ENCODE measurements around the gene KIF26B.

DNA sequence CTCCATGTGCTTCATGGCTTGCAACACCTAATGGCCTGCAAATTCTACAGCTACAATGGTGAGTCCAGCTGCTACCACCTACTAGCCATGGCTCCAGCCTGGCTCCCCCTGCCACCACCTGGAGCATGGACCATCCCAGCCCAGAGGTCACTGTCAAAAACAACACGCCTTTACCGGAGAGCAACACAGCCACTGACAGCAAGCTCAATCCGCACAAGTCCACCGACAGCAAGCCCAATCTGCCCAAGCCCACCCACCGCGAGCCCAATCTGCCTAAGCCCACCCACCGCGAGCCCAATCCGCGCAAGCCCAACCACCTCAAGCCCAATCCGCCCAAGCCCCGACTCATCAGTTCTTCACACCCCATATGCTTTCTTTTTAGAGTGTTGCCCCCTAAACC lies 128.2 kb downstream of the KIF26B start:
- no peak for TF ChIP-seq POLR2A (IDR thresholded peaks at IDR 0.05)
- no peak for TF ChIP-seq POLR2AphosphoS5 (IDR thresholded peaks at IDR 0.05)
- TF ChIP-seq, protein P1, sequence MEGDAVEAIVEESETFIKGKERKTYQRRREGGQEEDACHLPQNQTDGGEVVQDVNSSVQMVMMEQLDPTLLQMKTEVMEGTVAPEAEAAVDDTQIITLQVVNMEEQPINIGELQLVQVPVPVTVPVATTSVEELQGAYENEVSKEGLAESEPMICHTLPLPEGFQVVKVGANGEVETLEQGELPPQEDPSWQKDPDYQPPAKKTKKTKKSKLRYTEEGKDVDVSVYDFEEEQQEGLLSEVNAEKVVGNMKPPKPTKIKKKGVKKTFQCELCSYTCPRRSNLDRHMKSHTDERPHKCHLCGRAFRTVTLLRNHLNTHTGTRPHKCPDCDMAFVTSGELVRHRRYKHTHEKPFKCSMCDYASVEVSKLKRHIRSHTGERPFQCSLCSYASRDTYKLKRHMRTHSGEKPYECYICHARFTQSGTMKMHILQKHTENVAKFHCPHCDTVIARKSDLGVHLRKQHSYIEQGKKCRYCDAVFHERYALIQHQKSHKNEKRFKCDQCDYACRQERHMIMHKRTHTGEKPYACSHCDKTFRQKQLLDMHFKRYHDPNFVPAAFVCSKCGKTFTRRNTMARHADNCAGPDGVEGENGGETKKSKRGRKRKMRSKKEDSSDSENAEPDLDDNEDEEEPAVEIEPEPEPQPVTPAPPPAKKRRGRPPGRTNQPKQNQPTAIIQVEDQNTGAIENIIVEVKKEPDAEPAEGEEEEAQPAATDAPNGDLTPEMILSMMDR (IDR thresholded peaks at IDR 0.05), result no peak

Measured in transverse colon (tissue), 4 donors.